SK-N-SH (cell line): ENCODE results near the gene PABPN1L. TPM values are rescaled to one million over a fixed set of nuclear protein-coding genes. Genes with fewer than 3 reads are reported as not detected.

Source experiments
- CTCF ChIA-PET: fragments of 300-600, 350-600 bp; formaldehyde crosslinking; extraction: SDS; loops from one replicate; lab custom pipeline; 2021; lab: Yijun Ruan, JAX
- POLR2A ChIA-PET: fragments of 350-600 bp; sonication (Branson Sonifier 250); formaldehyde crosslinking; extraction: SDS; loops from one replicate; lab custom pipeline; 2020; ENCODE audit warnings: antibody characterized with exemption, inconsistent platforms; lab: Yijun Ruan, JAX
- DNase-seq: peaks from one replicate; pipeline ENCODE4 v3.0.0; 2012
- H2AFZ ChIP-seq: fragments of 200-600 bp; sonication (generic); 2 replicates; pipeline ENCODE4 v1.8.1; 2016; ENCODE audit warnings: antibody characterized with exemption, mild to moderate bottlenecking, low read depth
- H3F3A ChIP-seq: fragments of 200-600 bp; sonication (generic); replicated peaks from 2 replicates; pipeline ENCODE3; 2016; ENCODE audit warnings: antibody characterized with exemption, mild to moderate bottlenecking; ENCODE audit not compliant: insufficient read depth
- H3K27ac ChIP-seq, 2 experiments: fragments of 200-500 bp in 1 of 2; fragments of 200-600 bp in 1 of 2; sonication (Bioruptor generic) in 1 of 2; sonication (generic), shearing (Covaris generic) in 1 of 2; 2 replicates each; pipeline versions ENCODE4 v1.5.1 to v1.6.1; 2014 to 2016; ENCODE audit warnings: low read depth in 2 of 2, inconsistent platforms in 1 of 2, low read length in 1 of 2, mild to moderate bottlenecking in 1 of 2, mixed read lengths in 1 of 2
- H3K27me3 ChIP-seq: fragments of 200-600 bp; sonication (generic), shearing (Covaris generic); 2 replicates; pipeline ENCODE4 v1.6.1; 2016; ENCODE audit warnings: mixed run types; ENCODE audit not compliant: insufficient read depth
- H3K36me3 ChIP-seq, 2 experiments: fragments of 200-500 bp in 1 of 2; fragments of 200-600 bp in 1 of 2; sonication (Bioruptor generic) in 1 of 2; sonication (generic) in 1 of 2; replicated peaks in 1 of 2; 2 replicates each; pipeline versions ENCODE3 to v1.5.1; 2014 to 2016; ENCODE audit warnings: low read length in 1 of 2, mild to moderate bottlenecking in 1 of 2; ENCODE audit not compliant: insufficient read depth in 2 of 2, control insufficient read depth in 1 of 2
- H3K4me1 ChIP-seq, 2 experiments: fragments of 200-500 bp in 1 of 2; fragments of 200-600 bp in 1 of 2; sonication (Bioruptor generic) in 1 of 2; sonication (generic), shearing (Covaris generic) in 1 of 2; 2 replicates each; pipeline versions ENCODE4 v1.5.1 to v1.6.1; 2014 to 2016; ENCODE audit warnings: low read depth in 1 of 2, low read length in 1 of 2, mixed run types in 1 of 2; ENCODE audit not compliant: insufficient read depth in 2 of 2, control insufficient read depth in 1 of 2
- H3K4me2 ChIP-seq: fragments of 200-600 bp; sonication (generic), shearing (Covaris generic); 2 replicates; pipeline ENCODE4 v1.6.1; 2017; ENCODE audit warnings: mixed run types
- H3K4me3 ChIP-seq, 2 experiments: fragments of 200-500 bp in 1 of 2; fragments of 200-600 bp in 1 of 2; sonication (Bioruptor generic) in 1 of 2; sonication (generic), shearing (Covaris generic) in 1 of 2; 2 replicates each; pipeline versions ENCODE4 v1.5.1 to v1.8.1; 2014 to 2016; ENCODE audit warnings: low read depth in 2 of 2, inconsistent platforms in 1 of 2, low read length in 1 of 2, mild to moderate bottlenecking in 1 of 2, mixed read lengths in 1 of 2, moderate library complexity in 1 of 2
- H3K79me2 ChIP-seq: fragments of 200-600 bp; sonication (generic); 2 replicates; pipeline ENCODE4 v1.8.1; 2017; ENCODE audit warnings: mild to moderate bottlenecking; ENCODE audit not compliant: insufficient read depth
- H3K9ac ChIP-seq: fragments of 200-600 bp; sonication (generic); 2 replicates; pipeline ENCODE4 v1.6.1; 2017; ENCODE audit warnings: mixed run types
- H3K9me2 ChIP-seq: fragments of 200-600 bp; sonication (generic); 2 replicates; pipeline ENCODE4 v1.6.1; 2017; ENCODE audit warnings: mixed run types
- H3K9me3 ChIP-seq: fragments of 200-600 bp; sonication (generic); 2 replicates; pipeline ENCODE4 v1.6.1; 2017; ENCODE audit warnings: mixed run types, mild to moderate bottlenecking, moderate library complexity
- H4K20me1 ChIP-seq: fragments of 200-600 bp; sonication (generic); 2 replicates; pipeline ENCODE4 v1.6.1; 2017; ENCODE audit warnings: mild to moderate bottlenecking, mixed run types; ENCODE audit not compliant: insufficient read depth
- CHD2 ChIP-seq: fragments of 150-350 bp; IDR thresholded peaks from 2 replicates; pipeline ENCODE4 v1.6.1; 2018; ENCODE audit warnings: low read length; ENCODE audit not compliant: partially characterized antibody
- EP300 ChIP-seq, 2 experiments: IDR thresholded peaks; 2 replicates each; pipeline versions ENCODE4 v1.4.0 to v1.6.1; 2012; ENCODE audit warnings: borderline replicate concordance in 1 of 2, low read depth in 1 of 2, low read length in 1 of 2
- EZH2phosphoT487 ChIP-seq: fragments of 200-600 bp; sonication (generic); IDR thresholded peaks from 2 replicates; pipeline ENCODE4 v1.6.1; 2017; ENCODE audit warnings: low read depth, mixed run types, mild to moderate bottlenecking, antibody characterized with exemption, moderate library complexity, borderline replicate concordance
- FOSL2 ChIP-seq: IDR thresholded peaks from 2 replicates; pipeline ENCODE4 v1.4.0; 2012; ENCODE audit warnings: low read depth, mild to moderate bottlenecking, moderate library complexity, borderline replicate concordance
- FOXJ3 ChIP-seq: sonication (generic); formaldehyde crosslinking; IDR thresholded peaks from 2 replicates; pipeline ENCODE4 v1.5.1; 2020; ENCODE audit warnings: mild to moderate bottlenecking, missing genetic modification reagents
- GABPA ChIP-seq: IDR thresholded peaks from 2 replicates; pipeline ENCODE4 v1.4.0; 2012; ENCODE audit warnings: low read depth, mild to moderate bottlenecking
- GATA2 ChIP-seq: sonication (generic); formaldehyde crosslinking; IDR thresholded peaks from 2 replicates; pipeline ENCODE4 v1.5.0; 2020; ENCODE audit warnings: mild to moderate bottlenecking, missing genetic modification reagents
- MEF2A ChIP-seq: IDR thresholded peaks from 2 replicates; pipeline ENCODE4 v1.4.0; 2012; ENCODE audit warnings: low read depth, borderline replicate concordance
- NFIC ChIP-seq: IDR thresholded peaks from 2 replicates; pipeline ENCODE4 v1.4.0; 2012; ENCODE audit warnings: borderline replicate concordance
- NRF1 ChIP-seq: IDR thresholded peaks from 2 replicates; pipeline ENCODE4 v1.6.1; 2012; ENCODE audit warnings: low read depth, mild to moderate bottlenecking, low read length
- POLR2AphosphoS5 ChIP-seq: IDR thresholded peaks from 2 replicates; pipeline ENCODE4 v1.6.1; 2012; ENCODE audit warnings: low read depth, low read length
- RCOR1 ChIP-seq: fragments of 150-350 bp; IDR thresholded peaks from 2 replicates; pipeline ENCODE4 v1.6.1; 2017; ENCODE audit warnings: antibody characterized with exemption, low read length
- RXRA ChIP-seq: IDR thresholded peaks from 2 replicates; pipeline ENCODE4 v1.4.0; 2012; ENCODE audit warnings: low read depth, mild to moderate bottlenecking, borderline replicate concordance
- TCF12 ChIP-seq: IDR thresholded peaks from 2 replicates; pipeline ENCODE4 v1.4.0; 2012
- TEAD4 ChIP-seq: IDR thresholded peaks from 2 replicates; pipeline ENCODE4 v1.4.0; 2012; ENCODE audit warnings: mild to moderate bottlenecking, borderline replicate concordance; ENCODE audit not compliant: insufficient read depth
- WGBS: methylation state at CpG from one replicate; pipeline ENCODE4 v1.1.6; 2017; ENCODE audit warnings: low lambda C conversion rate; 5-methylcytosine and 5-hydroxymethylcytosine counted together
- polyA plus RNA-seq, 3 experiments: library from polyadenylated mRNA; depleted of rRNA; stranded (reverse); fragments of >200 nt; gene quantifications; 2 replicates each; pipeline ENCODE4 v1.2.3, GENCODE V29; 2012
- TF ChIP-seq, protein P1 (sequence below): IDR thresholded peaks from 2 replicates; pipeline ENCODE4 v1.4.0; 2012; ENCODE audit warnings: low read depth, borderline replicate concordance
- TF ChIP-seq, protein P2 (sequence below): IDR thresholded peaks from 2 replicates; pipeline ENCODE4 v1.4.0; 2012; ENCODE audit warnings: low read depth, borderline replicate concordance
- TF ChIP-seq, protein P3 (sequence below): fragments of 150-350 bp; IDR thresholded peaks from 2 replicates; pipeline ENCODE4 v1.6.1; 2016; ENCODE audit warnings: mild to moderate bottlenecking, low read depth, low read length
- TF ChIP-seq, protein P4 (sequence below): IDR thresholded peaks from 2 replicates; pipeline ENCODE4 v1.6.1; 2012; ENCODE audit warnings: mild to moderate bottlenecking, low read depth, low read length, moderate library complexity
- TF ChIP-seq, protein P5 (sequence below): IDR thresholded peaks from 2 replicates; pipeline ENCODE4 v1.4.0; 2012; ENCODE audit warnings: low read depth

PABPN1L gene
- polyA plus RNA-seq, 1 of the 3 experiments (the other 2 are of a cell fraction): not detected

DNA sequence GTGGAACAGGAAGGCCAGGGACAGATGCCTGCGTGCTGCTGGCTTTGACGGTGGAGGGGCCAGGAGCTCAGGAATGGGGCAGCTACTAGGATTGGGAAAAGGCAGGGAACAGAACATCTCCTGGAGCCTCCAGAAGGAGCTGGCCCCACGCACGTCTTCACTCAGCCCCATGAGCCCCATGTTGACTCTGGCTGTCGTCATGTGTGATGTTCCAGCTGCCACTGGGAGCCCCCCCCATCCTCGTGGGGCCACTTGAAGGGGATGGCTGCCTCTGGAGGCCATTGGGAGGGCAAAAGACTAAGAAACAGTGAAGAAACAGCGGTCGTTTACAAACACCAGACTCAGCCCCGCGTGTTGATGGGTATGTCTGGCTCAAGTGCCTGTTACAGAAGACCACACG, 36.2 kb downstream of the PABPN1L start:
- CTCF ChIA-PET: no interaction called here

More for the DNA sequence above, 36.2 kb downstream of the PABPN1L start:
- Histone ChIP-seq H3K79me2 (no peaks in the 10 kb centered on the region), H3K9me3 (no peaks in the 10 kb centered on the region), H3K4me2 (no peak overlapping the region), H3K9ac (no peak overlapping the region), H3K27me3 (no peaks in the 10 kb centered on the region), H2AFZ (no peak overlapping the region), H3K9me2 (no peaks in the 10 kb centered on the region), H3K36me3 (peaks cover 0 to 9% of the 10 kb centered on the region in 2 experiments), H3K4me3 (no peak overlapping the region), H3F3A (no peaks in the 10 kb centered on the region), H3K27ac (no peak overlapping the region), H4K20me1 (no peaks in the 10 kb centered on the region), H3K4me1 (no peaks in the 10 kb centered on the region)
- TF ChIP-seq FOXJ3 (CRISPR knock-in tag) (no peak), FOSL2 (no peak), EP300 (IDR thresholded peaks at IDR 0.05; ENCODE audit: borderline replicate concordance in 1 of 2, low read depth in 1 of 2, low read length in 1 of 2) (no peak), GABPA (no peak), CHD2 (no peak), TCF12 (no peak), TEAD4 (no peak), NFIC (no peak), POLR2AphosphoS5 (no peak), EZH2phosphoT487 (no peak), RCOR1 (no peak), NRF1 (no peak), RXRA (no peak), GATA2 (CRISPR knock-in tag) (no peak), MEF2A (no peak)
- TF ChIP-seq, protein P1, sequence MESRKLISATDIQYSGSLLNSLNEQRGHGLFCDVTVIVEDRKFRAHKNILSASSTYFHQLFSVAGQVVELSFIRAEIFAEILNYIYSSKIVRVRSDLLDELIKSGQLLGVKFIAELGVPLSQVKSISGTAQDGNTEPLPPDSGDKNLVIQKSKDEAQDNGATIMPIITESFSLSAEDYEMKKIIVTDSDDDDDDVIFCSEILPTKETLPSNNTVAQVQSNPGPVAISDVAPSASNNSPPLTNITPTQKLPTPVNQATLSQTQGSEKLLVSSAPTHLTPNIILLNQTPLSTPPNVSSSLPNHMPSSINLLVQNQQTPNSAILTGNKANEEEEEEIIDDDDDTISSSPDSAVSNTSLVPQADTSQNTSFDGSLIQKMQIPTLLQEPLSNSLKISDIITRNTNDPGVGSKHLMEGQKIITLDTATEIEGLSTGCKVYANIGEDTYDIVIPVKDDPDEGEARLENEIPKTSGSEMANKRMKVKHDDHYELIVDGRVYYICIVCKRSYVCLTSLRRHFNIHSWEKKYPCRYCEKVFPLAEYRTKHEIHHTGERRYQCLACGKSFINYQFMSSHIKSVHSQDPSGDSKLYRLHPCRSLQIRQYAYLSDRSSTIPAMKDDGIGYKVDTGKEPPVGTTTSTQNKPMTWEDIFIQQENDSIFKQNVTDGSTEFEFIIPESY: no peak
- TF ChIP-seq, protein P2, sequence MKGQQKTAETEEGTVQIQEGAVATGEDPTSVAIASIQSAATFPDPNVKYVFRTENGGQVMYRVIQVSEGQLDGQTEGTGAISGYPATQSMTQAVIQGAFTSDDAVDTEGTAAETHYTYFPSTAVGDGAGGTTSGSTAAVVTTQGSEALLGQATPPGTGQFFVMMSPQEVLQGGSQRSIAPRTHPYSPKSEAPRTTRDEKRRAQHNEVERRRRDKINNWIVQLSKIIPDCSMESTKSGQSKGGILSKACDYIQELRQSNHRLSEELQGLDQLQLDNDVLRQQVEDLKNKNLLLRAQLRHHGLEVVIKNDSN: no peak
- TF ChIP-seq, protein P3, sequence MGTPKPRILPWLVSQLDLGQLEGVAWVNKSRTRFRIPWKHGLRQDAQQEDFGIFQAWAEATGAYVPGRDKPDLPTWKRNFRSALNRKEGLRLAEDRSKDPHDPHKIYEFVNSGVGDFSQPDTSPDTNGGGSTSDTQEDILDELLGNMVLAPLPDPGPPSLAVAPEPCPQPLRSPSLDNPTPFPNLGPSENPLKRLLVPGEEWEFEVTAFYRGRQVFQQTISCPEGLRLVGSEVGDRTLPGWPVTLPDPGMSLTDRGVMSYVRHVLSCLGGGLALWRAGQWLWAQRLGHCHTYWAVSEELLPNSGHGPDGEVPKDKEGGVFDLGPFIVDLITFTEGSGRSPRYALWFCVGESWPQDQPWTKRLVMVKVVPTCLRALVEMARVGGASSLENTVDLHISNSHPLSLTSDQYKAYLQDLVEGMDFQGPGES: no peak
- TF ChIP-seq, protein P4, sequence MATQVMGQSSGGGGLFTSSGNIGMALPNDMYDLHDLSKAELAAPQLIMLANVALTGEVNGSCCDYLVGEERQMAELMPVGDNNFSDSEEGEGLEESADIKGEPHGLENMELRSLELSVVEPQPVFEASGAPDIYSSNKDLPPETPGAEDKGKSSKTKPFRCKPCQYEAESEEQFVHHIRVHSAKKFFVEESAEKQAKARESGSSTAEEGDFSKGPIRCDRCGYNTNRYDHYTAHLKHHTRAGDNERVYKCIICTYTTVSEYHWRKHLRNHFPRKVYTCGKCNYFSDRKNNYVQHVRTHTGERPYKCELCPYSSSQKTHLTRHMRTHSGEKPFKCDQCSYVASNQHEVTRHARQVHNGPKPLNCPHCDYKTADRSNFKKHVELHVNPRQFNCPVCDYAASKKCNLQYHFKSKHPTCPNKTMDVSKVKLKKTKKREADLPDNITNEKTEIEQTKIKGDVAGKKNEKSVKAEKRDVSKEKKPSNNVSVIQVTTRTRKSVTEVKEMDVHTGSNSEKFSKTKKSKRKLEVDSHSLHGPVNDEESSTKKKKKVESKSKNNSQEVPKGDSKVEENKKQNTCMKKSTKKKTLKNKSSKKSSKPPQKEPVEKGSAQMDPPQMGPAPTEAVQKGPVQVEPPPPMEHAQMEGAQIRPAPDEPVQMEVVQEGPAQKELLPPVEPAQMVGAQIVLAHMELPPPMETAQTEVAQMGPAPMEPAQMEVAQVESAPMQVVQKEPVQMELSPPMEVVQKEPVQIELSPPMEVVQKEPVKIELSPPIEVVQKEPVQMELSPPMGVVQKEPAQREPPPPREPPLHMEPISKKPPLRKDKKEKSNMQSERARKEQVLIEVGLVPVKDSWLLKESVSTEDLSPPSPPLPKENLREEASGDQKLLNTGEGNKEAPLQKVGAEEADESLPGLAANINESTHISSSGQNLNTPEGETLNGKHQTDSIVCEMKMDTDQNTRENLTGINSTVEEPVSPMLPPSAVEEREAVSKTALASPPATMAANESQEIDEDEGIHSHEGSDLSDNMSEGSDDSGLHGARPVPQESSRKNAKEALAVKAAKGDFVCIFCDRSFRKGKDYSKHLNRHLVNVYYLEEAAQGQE: no peak
- TF ChIP-seq, protein P5, sequence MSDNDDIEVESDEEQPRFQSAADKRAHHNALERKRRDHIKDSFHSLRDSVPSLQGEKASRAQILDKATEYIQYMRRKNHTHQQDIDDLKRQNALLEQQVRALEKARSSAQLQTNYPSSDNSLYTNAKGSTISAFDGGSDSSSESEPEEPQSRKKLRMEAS: no peak
- WGBS: 78% methylated on average over 9 of the region's 11 CpGs
- POLR2A ChIA-PET: no interaction called here
- DNase-seq: no peak
